NCI-H774 (cell line): ENCODE results near the gene SPINT2.

Experiments
- DNase-seq: peaks from one replicate; lab custom pipeline; 2025; lab: John Stamatoyannopoulos, UW

SPINT2 gene

GRCh38 chr19:38294090-38294489 is 29.7 kb downstream of the SPINT2 start:
- no peak for DNase-seq

GRCh38 chr19:38298821-38299680 is 34.7 kb downstream of the SPINT2 start:
- no peak for DNase-seq

GRCh38 chr19:38303517-38304351 is 39.4 kb downstream of the SPINT2 start, which contains the start of gene C19orf33:
TSS of gene C19orf33 (plus strand) at chr19:38304251. CDS start at chr19:38304262, 11 bp downstream.
- DNase-seq, result no peak

GRCh38 chr19:38304352-38304865 is 40.0 kb downstream of the SPINT2 start:
- DNase-seq, result no peak

- no peak for DNase-seq
These were observed 40.6 kb downstream of the SPINT2 start for GRCh38 chr19:38304866-38305429.

- no peak for DNase-seq
These were observed 41.9 kb downstream of the SPINT2 start for GRCh38 chr19:38306236-38306635.

- DNase-seq, result no peak
These were observed 42.7 kb downstream of the SPINT2 start for GRCh38 chr19:38307076-38307475.

- no peak for DNase-seq
These were observed 43.2 kb downstream of the SPINT2 start for GRCh38 chr19:38307597-38307996.

GRCh38 chr19:38308006-38308766 is 43.8 kb downstream of the SPINT2 start:
- DNase-seq, result no peak

- DNase-seq, result no peak
These were observed 44.7 kb downstream of the SPINT2 start for GRCh38 chr19:38308926-38309614.

GRCh38 chr19:38309615-38310278 is 45.4 kb downstream of the SPINT2 start:
- DNase-seq, result no peak

GRCh38 chr19:38310279-38310670 is 45.9 kb downstream of the SPINT2 start:
- no peak for DNase-seq

GRCh38 chr19:38310986-38311385 is 46.6 kb downstream of the SPINT2 start:
- DNase-seq, result no peak

GRCh38 chr19:38315657-38316476 is 51.5 kb downstream of the SPINT2 start, which contains the start of gene YIF1B:
TSS of gene YIF1B (minus strand) at chr19:38315947. CDS start at chr19:38315917, 30 bp downstream.
- DNase-seq, result peak; percentile 97

GRCh38 chr19:38316477-38317067 is 52.2 kb downstream of the SPINT2 start:
- no peak for DNase-seq

GRCh38 chr19:38317104-38317612 is 52.8 kb downstream of the SPINT2 start:
- DNase-seq, result no peak

- DNase-seq, result no peak
These were observed 54.3 kb downstream of the SPINT2 start for GRCh38 chr19:38318660-38319059.

GRCh38 chr19:38319421-38320258 is 55.3 kb downstream of the SPINT2 start, which contains the start of gene KCNK6:
TSS of gene KCNK6 (plus strand) at chr19:38319845. CDS start at chr19:38319951, 106 bp downstream.
- no peak for DNase-seq
